H9 (cell line): ENCODE data around the gene FPR2. TPM values are rescaled to one million over a fixed set of nuclear protein-coding genes. Genes with fewer than 3 reads are reported as not detected.

Experiments used
- DNase-seq: peaks from one replicate; pipeline ENCODE4 v3.0.0-alpha.2; 2017
- H2AFZ ChIP-seq: one replicate; pipeline ENCODE4 v1.6.1; 2013; ENCODE audit warnings: mild to moderate bottlenecking, low read length, control low read depth, moderate library complexity
- H2AK5ac ChIP-seq: 2 replicates; pipeline ENCODE4 v1.6.1; 2013; ENCODE audit warnings: low read length, control low read depth, mixed read lengths; ENCODE audit not compliant: insufficient read length
- H2BK120ac ChIP-seq: one replicate; pipeline ENCODE4 v1.6.1; 2013; ENCODE audit warnings: low read depth, mild to moderate bottlenecking, low read length, control low read depth, inconsistent platforms; ENCODE audit not compliant: poor library complexity, severe bottlenecking
- H2BK12ac ChIP-seq: 2 replicates; pipeline ENCODE4 v1.6.1; 2013; ENCODE audit warnings: low read length, control low read depth, mixed read lengths, low read depth; ENCODE audit not compliant: insufficient read length
- H2BK15ac ChIP-seq: 2 replicates; pipeline ENCODE4 v1.6.1; 2013; ENCODE audit warnings: low read depth, low read length, control low read depth
- H2BK20ac ChIP-seq: one replicate; pipeline ENCODE4 v1.6.1; 2013; ENCODE audit warnings: low read depth, mild to moderate bottlenecking, low read length, control low read depth, inconsistent platforms; ENCODE audit not compliant: poor library complexity, severe bottlenecking
- H2BK5ac ChIP-seq: 2 replicates; pipeline ENCODE4 v1.6.1; 2013; ENCODE audit warnings: low read length, control low read depth, mixed read lengths; ENCODE audit not compliant: insufficient read length
- H3K14ac ChIP-seq: 2 replicates; pipeline ENCODE4 v1.6.1; 2013; ENCODE audit warnings: low read length, control low read depth; ENCODE audit not compliant: insufficient read depth
- H3K18ac ChIP-seq: 2 replicates; pipeline ENCODE4 v1.6.1; 2013; ENCODE audit warnings: low read depth, mild to moderate bottlenecking, mixed read lengths, low read length, control low read depth; ENCODE audit not compliant: insufficient read length
- H3K23ac ChIP-seq: 2 replicates; pipeline ENCODE4 v1.6.1; 2013; ENCODE audit warnings: low read length, control low read depth, mixed read lengths, low read depth; ENCODE audit not compliant: insufficient read length
- H3K23me2 ChIP-seq: 2 replicates; pipeline ENCODE4 v1.6.1; 2013; ENCODE audit warnings: low read depth, mild to moderate bottlenecking, mixed read lengths, low read length, control low read depth; ENCODE audit not compliant: insufficient read length, poor library complexity, severe bottlenecking
- H3K27ac ChIP-seq: 2 replicates; pipeline ENCODE4 v1.5.1; 2013; ENCODE audit warnings: low read length, control low read depth, mixed read lengths, low read depth; ENCODE audit not compliant: insufficient read length
- H3K27me3 ChIP-seq: 2 replicates; pipeline ENCODE4 v1.6.1; 2013; ENCODE audit warnings: low read length, control low read depth, inconsistent platforms; ENCODE audit not compliant: insufficient read depth
- H3K4ac ChIP-seq: 2 replicates; pipeline ENCODE4 v1.6.1; 2013; ENCODE audit warnings: low read depth, mild to moderate bottlenecking, control low read depth, inconsistent platforms, low read length, moderate library complexity
- H3K4me1 ChIP-seq: 2 replicates; pipeline ENCODE4 v1.6.1; 2013; ENCODE audit warnings: low read length, control low read depth, inconsistent platforms; ENCODE audit not compliant: insufficient read depth
- H3K4me2 ChIP-seq: 2 replicates; pipeline ENCODE4 v1.6.1; 2013; ENCODE audit warnings: low read length, control low read depth, mixed read lengths; ENCODE audit not compliant: insufficient read length, insufficient read depth
- H3K56ac ChIP-seq: 2 replicates; pipeline ENCODE4 v1.6.1; 2013; ENCODE audit warnings: low read depth, mild to moderate bottlenecking, mixed read lengths, low read length, control low read depth; ENCODE audit not compliant: insufficient read length
- H3K79me1 ChIP-seq: 2 replicates; pipeline ENCODE4 v1.6.1; 2013; ENCODE audit warnings: low read depth, mild to moderate bottlenecking, moderate library complexity, low read length, control low read depth, inconsistent platforms; ENCODE audit not compliant: insufficient read depth, poor library complexity, severe bottlenecking
- H3K79me2 ChIP-seq: 2 replicates; pipeline ENCODE4 v1.6.1; 2013; ENCODE audit warnings: low read length, control low read depth, inconsistent platforms; ENCODE audit not compliant: insufficient read depth
- H3K9ac ChIP-seq: 2 replicates; pipeline ENCODE4 v1.6.1; 2013; ENCODE audit warnings: low read length, control low read depth, mixed read lengths; ENCODE audit not compliant: insufficient read length; ENCODE audit errors: extremely low read depth
- H3K9me3 ChIP-seq: one replicate; pipeline ENCODE4 v1.6.1; 2013; ENCODE audit warnings: low read depth, low read length, inconsistent platforms; ENCODE audit not compliant: control insufficient read depth
- H3T11ph ChIP-seq: one replicate; pipeline ENCODE4 v1.6.1; 2013; ENCODE audit warnings: mild to moderate bottlenecking, low read length, control low read depth, inconsistent platforms
- H4K20me1 ChIP-seq: one replicate; pipeline ENCODE4 v1.6.1; 2013; ENCODE audit not compliant: control insufficient read depth, insufficient read length, insufficient read depth
- H4K5ac ChIP-seq: 2 replicates; pipeline ENCODE4 v1.6.1; 2013; ENCODE audit warnings: low read depth, mild to moderate bottlenecking, mixed read lengths, low read length, control low read depth; ENCODE audit not compliant: insufficient read length
- H4K8ac ChIP-seq: replicated peaks from 2 replicates; pipeline ENCODE4 v1.6.1; 2013; ENCODE audit warnings: low read length, control low read depth, mixed read lengths, low read depth; ENCODE audit not compliant: insufficient read length
- H4K91ac ChIP-seq: 2 replicates; pipeline ENCODE4 v1.6.1; 2013; ENCODE audit warnings: low read depth, mild to moderate bottlenecking, moderate library complexity, mixed read lengths, low read length, control low read depth; ENCODE audit not compliant: insufficient read length
- H3K27ac Mint-ChIP-seq, 3 experiments: 2 replicates in 2 of 3; 3 replicates in 1 of 3; pipeline ENCODE4 v1.8.0; 2020 to 2021; ENCODE audit warnings: mixed read lengths in 3 of 3, mild to moderate bottlenecking in 1 of 3, moderate library complexity in 1 of 3
- H3K27me3 Mint-ChIP-seq: 2 replicates; pipeline ENCODE4 v1.8.0; 2021; ENCODE audit warnings: low read depth, mild to moderate bottlenecking, moderate library complexity, mixed read lengths
- H3K36me3 Mint-ChIP-seq, 3 experiments: 2 replicates in 2 of 3; 3 replicates in 1 of 3; pipeline ENCODE4 v1.8.0; 2020 to 2021; ENCODE audit warnings: low read depth in 3 of 3, mixed read lengths in 3 of 3; ENCODE audit not compliant: insufficient read depth in 1 of 3
- H3K4me1 Mint-ChIP-seq, 2 experiments: 2 replicates each; pipeline ENCODE4 v1.8.0; 2020; ENCODE audit warnings: mixed read lengths in 2 of 2
- H3K4me3 Mint-ChIP-seq, 2 experiments: 2 replicates in 1 of 2; 3 replicates in 1 of 2; pipeline ENCODE4 v1.8.0; 2020 to 2021; ENCODE audit warnings: mild to moderate bottlenecking in 2 of 2, mixed read lengths in 2 of 2, moderate library complexity in 1 of 2
- H3K9me3 Mint-ChIP-seq, 2 experiments: 2 replicates in 1 of 2; 3 replicates in 1 of 2; pipeline ENCODE4 v1.8.0; 2020; ENCODE audit warnings: mild to moderate bottlenecking in 2 of 2, mixed read lengths in 2 of 2, moderate library complexity in 1 of 2
- WGBS: extraction: QIAGEN DNeasy Blood & Tissue Kit; methylation state at CpG from one replicate; pipeline ENCODE4 v1.1.7; 2013; ENCODE audit warnings: missing lambda C conversion rate, low lambda C conversion rate, mixed read lengths; ENCODE audit not compliant: insufficient read length; ENCODE audit errors: extremely low coverage; 5-methylcytosine and 5-hydroxymethylcytosine counted together
- total RNA-seq: library from RNA; stranded (reverse); gene quantifications from 2 replicates; pipeline ENCODE4 v1.2.1, GENCODE V29; 2021
- TF ChIP-seq, protein P1 (sequence below): fragments of 200-600 bp; sonication (generic); conservative IDR thresholded peaks from 3 replicates; pipeline ENCODE4 v1.8.0; 2021; ENCODE audit warnings: antibody characterized with exemption, mild to moderate bottlenecking

FPR2 gene
- total RNA-seq, 1 experiment from 2014 or later: not detected

DNA sequence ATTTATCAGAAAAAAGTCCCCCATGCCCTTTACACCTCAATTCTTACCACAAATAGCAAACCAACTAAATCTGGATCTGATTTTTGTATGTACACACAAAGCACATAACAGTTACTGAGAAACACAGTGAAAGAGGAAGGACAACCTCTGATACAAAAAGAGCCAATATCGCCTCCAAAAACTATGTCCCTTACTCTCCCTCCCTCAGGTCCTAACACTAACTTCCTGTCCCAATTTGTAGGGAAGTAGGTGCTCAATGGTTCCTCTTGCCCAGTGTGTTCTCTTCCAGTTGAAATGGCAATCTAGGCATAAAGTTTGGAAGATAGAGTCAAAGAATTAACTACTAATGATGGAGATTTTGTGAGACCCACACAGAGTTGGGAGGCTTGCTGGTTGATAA, 18.2 kb downstream of the FPR2 start:
- Mint-ChIP-seq H3K9me3 (peaks cover 2 to 53% of the 10 kb centered on the region in 2 experiments; a peak in 3 of 5 replicates), H3K27ac (no peak overlapping the region), H3K27me3 (peaks cover 45% of the 10 kb centered on the region), H3K4me1 (peaks cover 0 to 6% of the 10 kb centered on the region in 2 experiments; a peak in 2 of 4 replicates), H3K36me3 (no peaks in the 10 kb centered on the region), H3K4me3 (no peak overlapping the region)
- DNase-seq: no peak
- Histone ChIP-seq H4K91ac (no peak overlapping the region), H4K8ac (no peak overlapping the region), H3K4me2 (no peak overlapping the region), H3K56ac (no peak overlapping the region), H3K9ac (no peak overlapping the region), H3K23me2 (no peaks in the 10 kb centered on the region), H3T11ph (no peak overlapping the region), H3K4me1 (no peaks in the 10 kb centered on the region), H4K20me1 (no peaks in the 10 kb centered on the region), H4K5ac (no peak overlapping the region), H2AK5ac (no peak overlapping the region), H3K27me3 (no peaks in the 10 kb centered on the region), H3K27ac (no peak overlapping the region), H3K79me2 (no peaks in the 10 kb centered on the region), H3K79me1 (no peaks in the 10 kb centered on the region), H2BK120ac (no peak overlapping the region), H2BK12ac (no peak overlapping the region), H2BK15ac (no peak overlapping the region), H3K9me3 (no peaks in the 10 kb centered on the region), H2BK20ac (no peak overlapping the region), H3K23ac (no peak overlapping the region), H2AFZ (no peak overlapping the region), H3K4ac (no peak overlapping the region), H2BK5ac (no peak overlapping the region), H3K18ac (no peak overlapping the region), H3K14ac (no peak overlapping the region)
- TF ChIP-seq, protein P1, sequence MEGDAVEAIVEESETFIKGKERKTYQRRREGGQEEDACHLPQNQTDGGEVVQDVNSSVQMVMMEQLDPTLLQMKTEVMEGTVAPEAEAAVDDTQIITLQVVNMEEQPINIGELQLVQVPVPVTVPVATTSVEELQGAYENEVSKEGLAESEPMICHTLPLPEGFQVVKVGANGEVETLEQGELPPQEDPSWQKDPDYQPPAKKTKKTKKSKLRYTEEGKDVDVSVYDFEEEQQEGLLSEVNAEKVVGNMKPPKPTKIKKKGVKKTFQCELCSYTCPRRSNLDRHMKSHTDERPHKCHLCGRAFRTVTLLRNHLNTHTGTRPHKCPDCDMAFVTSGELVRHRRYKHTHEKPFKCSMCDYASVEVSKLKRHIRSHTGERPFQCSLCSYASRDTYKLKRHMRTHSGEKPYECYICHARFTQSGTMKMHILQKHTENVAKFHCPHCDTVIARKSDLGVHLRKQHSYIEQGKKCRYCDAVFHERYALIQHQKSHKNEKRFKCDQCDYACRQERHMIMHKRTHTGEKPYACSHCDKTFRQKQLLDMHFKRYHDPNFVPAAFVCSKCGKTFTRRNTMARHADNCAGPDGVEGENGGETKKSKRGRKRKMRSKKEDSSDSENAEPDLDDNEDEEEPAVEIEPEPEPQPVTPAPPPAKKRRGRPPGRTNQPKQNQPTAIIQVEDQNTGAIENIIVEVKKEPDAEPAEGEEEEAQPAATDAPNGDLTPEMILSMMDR: no peak
- no CpG with 5 or more reads among the region's 1 CpG for WGBS
